K562 (cell line): ENCODE measurements around the gene ZNF831. TPM values are rescaled to one million over a fixed set of nuclear protein-coding genes. Genes with fewer than 3 reads are reported as not detected.

Experiments used
- ATAC-seq: fragments of 200-7000 bp; cut with Tn5 transposase; 3 replicates; pipeline ENCODE4 v1.9.1; 2020; ENCODE audit warnings: moderate library complexity
- BruUV-seq: library from RNA; stranded (reverse); fragments of 400-500 nt; replicated peaks from 2 replicates; lab custom pipeline; 2021; lab: Mats Ljungman, UMichigan
- CTCF ChIA-PET: fragments of 300-600 bp; formaldehyde crosslinking; extraction: SDS; loops from one replicate; lab custom pipeline; 2021; ENCODE audit warnings: low intra/inter-chr PET ratio; lab: Yijun Ruan, JAX
- POLR2A ChIA-PET: fragments of 300-600, 350-650 bp; sonication (Branson Sonifier 250); formaldehyde crosslinking; extraction: SDS; loops from one replicate; lab custom pipeline; 2021; ENCODE audit warnings: antibody characterized with exemption, inconsistent platforms; lab: Yijun Ruan, JAX
- DNase-seq, 4 experiments: peaks; one replicate each; pipeline versions ENCODE4 v3.0.0 to v3.0.0-alpha.2; 2011 to 2018; ENCODE audit warnings: low spot score in 3 of 4, mixed read lengths in 3 of 4; ENCODE audit errors: extremely low read depth in 1 of 4
- FAIRE-seq: peaks from 2 replicates; lab custom pipeline; 2011; peaks lifted over from hg19 to GRCh38; lab: Jason Lieb, UNC
- H2AFZ ChIP-seq: 2 replicates; pipeline ENCODE4 v1.6.0; 2011; ENCODE audit warnings: low read depth, low read length, control low read depth, inconsistent platforms
- H3K27ac ChIP-seq: fragments of 200-600 bp; 3 replicates; pipeline ENCODE4 v1.8.0; 2011; ENCODE audit warnings: low read depth, mild to moderate bottlenecking, control low read depth, inconsistent platforms, low read length, moderate library complexity, mixed read lengths; ENCODE audit errors: extremely low read depth
- H3K27me3 ChIP-seq, 2 experiments: fragments of 300-600 bp in 1 of 2; 2 replicates in 1 of 2; 3 replicates in 1 of 2; pipeline versions ENCODE4 v1.6.0 to v1.8.0; 2011; ENCODE audit warnings: inconsistent platforms in 2 of 2, low read length in 2 of 2, mild to moderate bottlenecking in 1 of 2, mixed read lengths in 1 of 2, moderate library complexity in 1 of 2; ENCODE audit not compliant: control insufficient read depth in 2 of 2, insufficient read depth in 2 of 2
- H3K36me3 ChIP-seq: fragments of 300-600 bp; 3 replicates; pipeline ENCODE4 v1.8.0; 2011; ENCODE audit warnings: mild to moderate bottlenecking, low read length, inconsistent platforms; ENCODE audit not compliant: control insufficient read depth, insufficient read depth
- H3K4me1 ChIP-seq, 2 experiments: fragments of 200-600 bp in 1 of 2; replicated peaks in 1 of 2; 2 replicates in 1 of 2; 3 replicates in 1 of 2; pipeline versions ENCODE4 v1.5.1 to v1.8.0; 2011; ENCODE audit warnings: inconsistent platforms in 2 of 2, low read length in 2 of 2, mild to moderate bottlenecking in 1 of 2, mixed read lengths in 1 of 2, moderate library complexity in 1 of 2; ENCODE audit not compliant: control insufficient read depth in 2 of 2, insufficient read depth in 2 of 2
- H3K4me2 ChIP-seq: 2 replicates; pipeline ENCODE4 v1.6.1; 2011; ENCODE audit warnings: low read length, control low read depth, inconsistent platforms, mixed read lengths; ENCODE audit not compliant: insufficient read depth
- H3K4me3 ChIP-seq: fragments of 200-600 bp; sonication (generic), shearing (Covaris generic); 2 replicates; pipeline ENCODE4 v1.5.1; 2016; ENCODE audit warnings: control low read depth, inconsistent platforms
- H3K79me2 ChIP-seq: fragments of 200-600 bp; 3 replicates; pipeline ENCODE4 v1.8.0; 2011; ENCODE audit warnings: low read length, inconsistent platforms; ENCODE audit not compliant: control insufficient read depth, insufficient read depth
- H3K9ac ChIP-seq, 2 experiments: 2 replicates each; pipeline versions ENCODE4 v1.6.0 to v1.6.1; 2011; ENCODE audit warnings: low read depth in 2 of 2, low read length in 2 of 2, control low read depth in 1 of 2, inconsistent platforms in 1 of 2, mild to moderate bottlenecking in 1 of 2, mixed read lengths in 1 of 2; ENCODE audit not compliant: insufficient read depth in 1 of 2
- H3K9me1 ChIP-seq: one replicate; pipeline ENCODE4 v1.6.0; 2011; ENCODE audit warnings: inconsistent platforms, mild to moderate bottlenecking, low read length, moderate library complexity; ENCODE audit not compliant: control insufficient read depth, insufficient read depth
- H3K9me3 ChIP-seq: replicated peaks from 2 replicates; pipeline ENCODE4 v1.5.1; 2011; ENCODE audit warnings: low read depth, low read length, inconsistent platforms; ENCODE audit not compliant: control insufficient read depth, insufficient read depth
- H4K20me1 ChIP-seq: replicated peaks from 2 replicates; pipeline ENCODE4 v1.6.1; 2011; ENCODE audit warnings: low read length, inconsistent platforms, mixed read lengths; ENCODE audit not compliant: control insufficient read depth, insufficient read depth
- BHLHE40 ChIP-seq: IDR thresholded peaks from 2 replicates; pipeline ENCODE4 v1.6.1; 2011; ENCODE audit warnings: low read length, improper control_type of control experiment
- DLX4 ChIP-seq: fragments of 250-450 bp; sonication (Bioruptor Pico); IDR thresholded peaks from 2 replicates; pipeline ENCODE4 v1.6.1; 2021; ENCODE audit warnings: mild to moderate bottlenecking
- HES1 ChIP-seq: fragments of 450-650 bp; IDR thresholded peaks from 2 replicates; pipeline ENCODE4 v1.6.1; 2016; ENCODE audit warnings: low read depth, mild to moderate bottlenecking, moderate library complexity
- KAT2B ChIP-seq: IDR thresholded peaks from one replicate; pipeline ENCODE4 v1.6.1; 2012; ENCODE audit warnings: low read depth, mild to moderate bottlenecking, control low read depth, inconsistent platforms, low read length, moderate library complexity
- NFATC3 ChIP-seq: fragments of 450-650 bp; IDR thresholded peaks from 2 replicates; pipeline ENCODE4 v1.6.1; 2017; ENCODE audit warnings: mild to moderate bottlenecking
- PKNOX1 ChIP-seq: fragments of 450-650 bp; IDR thresholded peaks from 2 replicates; pipeline ENCODE4 v1.6.1; 2016
- TBP ChIP-seq: optimal IDR thresholded peaks from 2 replicates; pipeline ENCODE3; 2011; ENCODE audit warnings: low read depth, low read length, improper control_type of control experiment
- ZMIZ1 ChIP-seq, 2 experiments: fragments of 150-350 bp in 1 of 2; IDR thresholded peaks; 2 replicates each; pipeline ENCODE4 v1.6.1; 2012 to 2016; ENCODE audit warnings: low read depth in 2 of 2, low read length in 2 of 2, mild to moderate bottlenecking in 1 of 2, moderate library complexity in 1 of 2
- ZNF146 ChIP-seq: IDR thresholded peaks from one replicate; pipeline ENCODE4 v1.6.1; 2018; ENCODE audit warnings: missing compliant biosample characterization; ENCODE audit not compliant: unreplicated experiment
- WGBS: fragments of 100-300 bp; shearing (Covaris generic); methylation state at CpG from one replicate; pipeline ENCODE4 v1.1.6; 2016; ENCODE audit warnings: low coverage, mixed read lengths; ENCODE audit not compliant: insufficient coverage; ENCODE audit errors: missing lambda C conversion rate; 5-methylcytosine and 5-hydroxymethylcytosine counted together
- in situ Hi-C: fragments of 300-500 bp; cut with MboI; formaldehyde crosslinking; loops from 4 replicates; pipeline ENCODE4 v1.15.0; 2018; ENCODE audit warnings: inconsistent platforms, mixed read lengths
- intact Hi-C: fragments of 100-400 bp; cut with micrococcal nuclease; formaldehyde crosslinking; loops from 2 replicates; pipeline ENCODE4 v1.14.2; 2022
- polyA plus RNA-seq, 8 experiments: library from polyadenylated mRNA; depleted of rRNA in 4 of 8; stranded (reverse) in 5 of 8; unstranded in 3 of 8; fragments of >200 nt; fragmentation: Nextera tagmentation in 2 of 8; fragmentation: Illumina TruSeq in 1 of 8; extraction: Ambion mirVana in 2 of 8; extraction: Trizol in 1 of 8; gene quantifications; 2 replicates each; pipeline versions ENCODE4 v1.2.1 to v1.2.3, GENCODE V29; 2011 to 2014; ENCODE audit warnings: inconsistent platforms in 1 of 8, missing spikeins in 1 of 8
- total RNA-seq, 7 experiments: library from RNA; depleted of rRNA in 6 of 7; stranded (reverse); fragments of >200 nt in 6 of 7; fragmentation: Illumina TruSeq in 2 of 7; extraction: Trizol in 2 of 7; gene quantifications; 2 replicates each; pipeline versions ENCODE4 v1.2.1 to v1.2.3, GENCODE V29; 2011 to 2021; ENCODE audit warnings: low replicate concordance in 1 of 7

ZNF831 gene
- total and polyA plus RNA-seq, 9 of the 15 experiments (the other 6 are each of a cell fraction or from before 2014, with no cell fraction given) = not detected

GRCh38 chr20:59120491-59120890 is 43.1 kb upstream of the ZNF831 start (continued):
- no peak for TF ChIP-seq NFATC3

- Histone ChIP-seq H3K4me3 (no peak overlapping the region), H3K27me3 (peaks cover 7 to 39% of the 10 kb centered on the region in 2 experiments), H4K20me1 (no peaks in the 10 kb centered on the region), H3K4me2 (no peak overlapping the region), H3K9me3 (no peaks in the 10 kb centered on the region), H3K9ac (no peak overlapping the region), H3K27ac (no peak overlapping the region), H3K79me2 (no peaks in the 10 kb centered on the region), H3K9me1 (no peaks in the 10 kb centered on the region), H2AFZ (no peak overlapping the region), H3K4me1 (no peaks in the 10 kb centered on the region), H3K36me3 (no peaks in the 10 kb centered on the region)
- no TSS peak for BruUV-seq
- intact Hi-C loops = no loop called here
- DNase-seq = no peak
- POLR2A ChIA-PET = no interaction called here
- ATAC-seq = no peak
- CTCF ChIA-PET = no interaction called here
- FAIRE-seq = no peak
- TF ChIP-seq ZMIZ1 (IDR thresholded peaks at IDR 0.05; ENCODE audit: low read depth in 2 of 2, low read length in 2 of 2) = no peak
- no peak for TF ChIP-seq PKNOX1
- TF ChIP-seq BHLHE40 = no peak
- no peak for TF ChIP-seq HES1
- TF ChIP-seq KAT2B = no peak
- no peak for TF ChIP-seq ZNF146
- no peak for TF ChIP-seq DLX4 (CRISPR knock-in tag)
- TF ChIP-seq TBP = no peak
- in situ Hi-C loops = no loop called here
- 2% methylated on average over 5 of the region's 5 CpGs for WGBS
These were observed 42.7 kb upstream of the ZNF831 start for GRCh38 chr20:59120919-59121318.
